ENCODE measurements around the gene OBSL1. TPM values are rescaled to one million over a fixed set of nuclear protein-coding genes. Genes with fewer than 3 reads are reported as not detected.
A peak's percentile ranks its signal among the peaks of the same experiment; 100 is the strongest.

The OBSL1 gene
- total RNA-seq, 1 experiment from 2014 or later: 25.5 TPM

GRCh38 chr2:219570924-219571310 is 422 bp downstream of the OBSL1 start:
- DNase-seq (ENCODE audit: low read depth, low spot score) (no peak), ATAC-seq (peak; percentile 70)
- Histone ChIP-seq H3K27ac (ENCODE audit: low read length) (no peak overlapping the region), H3K9me3 (ENCODE audit: control insufficient read depth, insufficient read depth, low read depth, low read length) (no peaks in the 10 kb centered on the region), H3K27me3 (ENCODE audit: control insufficient read depth, insufficient read depth, low read length) (no peaks in the 10 kb centered on the region), H3K4me1 (ENCODE audit: control insufficient read depth, insufficient read depth, low read length) (peaks cover 16% of the 10 kb centered on the region), H3K36me3 (ENCODE audit: control insufficient read depth, insufficient read depth, low read length) (no peaks in the 10 kb centered on the region), H3K4me3 (ENCODE audit: low read depth in 2 of 2, low read length in 2 of 2) (peak overlapping the region; percentile 49)
- ChIA-PET CTCF (interaction anchor here (1.2 kb wide), 1 partner anchor 10 kb away, joined by 3 read pairs; no protein-coding TSS in a partner anchor), POLR2A (interaction anchor here (0.6 to 1.4 kb wide), 2 partner anchors 26 to 325 kb away, joined by 3 to 8 read pairs; no protein-coding TSS in a partner anchor)
- BruUV-seq (replicated peaks): no TSS peak
- TF ChIP-seq, protein P1, sequence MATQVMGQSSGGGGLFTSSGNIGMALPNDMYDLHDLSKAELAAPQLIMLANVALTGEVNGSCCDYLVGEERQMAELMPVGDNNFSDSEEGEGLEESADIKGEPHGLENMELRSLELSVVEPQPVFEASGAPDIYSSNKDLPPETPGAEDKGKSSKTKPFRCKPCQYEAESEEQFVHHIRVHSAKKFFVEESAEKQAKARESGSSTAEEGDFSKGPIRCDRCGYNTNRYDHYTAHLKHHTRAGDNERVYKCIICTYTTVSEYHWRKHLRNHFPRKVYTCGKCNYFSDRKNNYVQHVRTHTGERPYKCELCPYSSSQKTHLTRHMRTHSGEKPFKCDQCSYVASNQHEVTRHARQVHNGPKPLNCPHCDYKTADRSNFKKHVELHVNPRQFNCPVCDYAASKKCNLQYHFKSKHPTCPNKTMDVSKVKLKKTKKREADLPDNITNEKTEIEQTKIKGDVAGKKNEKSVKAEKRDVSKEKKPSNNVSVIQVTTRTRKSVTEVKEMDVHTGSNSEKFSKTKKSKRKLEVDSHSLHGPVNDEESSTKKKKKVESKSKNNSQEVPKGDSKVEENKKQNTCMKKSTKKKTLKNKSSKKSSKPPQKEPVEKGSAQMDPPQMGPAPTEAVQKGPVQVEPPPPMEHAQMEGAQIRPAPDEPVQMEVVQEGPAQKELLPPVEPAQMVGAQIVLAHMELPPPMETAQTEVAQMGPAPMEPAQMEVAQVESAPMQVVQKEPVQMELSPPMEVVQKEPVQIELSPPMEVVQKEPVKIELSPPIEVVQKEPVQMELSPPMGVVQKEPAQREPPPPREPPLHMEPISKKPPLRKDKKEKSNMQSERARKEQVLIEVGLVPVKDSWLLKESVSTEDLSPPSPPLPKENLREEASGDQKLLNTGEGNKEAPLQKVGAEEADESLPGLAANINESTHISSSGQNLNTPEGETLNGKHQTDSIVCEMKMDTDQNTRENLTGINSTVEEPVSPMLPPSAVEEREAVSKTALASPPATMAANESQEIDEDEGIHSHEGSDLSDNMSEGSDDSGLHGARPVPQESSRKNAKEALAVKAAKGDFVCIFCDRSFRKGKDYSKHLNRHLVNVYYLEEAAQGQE (IDR thresholded peaks at IDR 0.05; ENCODE audit: insufficient read depth in 1 of 2, low read depth in 2 of 2, low read length in 1 of 2): no peak
- TF ChIP-seq TCF7L2 (IDR thresholded peaks at IDR 0.05; ENCODE audit: low read depth, low read length) (no peak), SIN3A (IDR thresholded peaks at IDR 0.05; ENCODE audit: borderline replicate concordance, insufficient read depth, low read depth, low read length) (no peak), POLR2AphosphoS5 (IDR thresholded peaks at IDR 0.05; ENCODE audit: low read depth, low read length) (no peak), CTCF (IDR thresholded peaks at IDR 0.05) (no peak)
- intact Hi-C loops (cut with micrococcal nuclease; ENCODE audit: unreplicated experiment): no loop called here
- in situ Hi-C loops (cut with HindIII; ENCODE audit: low pct_unique_long_range_greater_than_20kb, low sequenced_read_pairs): no loop called here

DNA sequence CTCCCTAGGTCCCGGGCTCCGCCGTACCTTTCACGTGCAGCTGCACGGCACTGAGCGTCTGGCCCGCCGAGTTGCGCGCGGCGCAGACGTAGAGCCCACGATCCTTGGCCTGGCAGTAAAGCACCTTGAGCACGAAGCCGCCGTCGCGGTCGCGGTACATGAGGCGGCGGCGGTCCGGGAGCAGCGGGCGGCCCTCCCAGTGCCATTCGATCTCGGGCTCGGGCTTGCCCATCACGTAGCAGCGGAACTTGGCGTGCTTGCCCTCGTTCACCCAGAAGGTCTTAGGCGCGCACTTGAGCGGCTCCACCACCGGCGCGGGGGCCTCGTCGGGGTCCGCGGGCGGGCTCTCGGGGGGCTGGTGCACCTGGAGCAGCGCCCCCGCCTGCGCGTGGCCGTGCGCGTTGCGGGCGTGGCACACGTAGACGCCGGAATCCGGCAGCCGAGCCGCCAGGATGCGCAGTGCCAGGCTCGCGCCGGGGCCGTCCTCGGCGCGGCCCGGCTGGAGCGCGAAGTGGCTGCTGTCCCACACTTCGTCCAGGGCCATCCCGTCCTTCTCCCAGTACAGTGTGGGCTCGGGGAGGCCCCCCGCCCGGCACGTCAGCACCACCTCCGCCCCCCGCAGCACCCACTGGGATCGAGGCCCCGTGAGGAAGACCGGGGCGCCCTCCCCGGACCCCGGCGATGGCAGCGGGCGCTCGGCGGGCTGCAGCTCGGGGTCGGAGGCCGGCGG is 980 bp downstream of the OBSL1 start:
- no TSS peak for BruUV-seq (replicated peaks)
- ChIA-PET POLR2A (interaction anchor here (0.6 kb wide), 1 partner anchor 324 kb away, joined by 8 read pairs; no protein-coding TSS in a partner anchor), CTCF (interaction anchor here (1.2 kb wide), 1 partner anchor 10 kb away, joined by 3 read pairs; no protein-coding TSS in a partner anchor)

More for the DNA sequence above, 980 bp downstream of the OBSL1 start:
- peaks cover 16% of the 10 kb centered on the region for H3K4me1 ChIP-seq (ENCODE audit: control insufficient read depth, insufficient read depth, low read length)
- H3K9me3 ChIP-seq (ENCODE audit: control insufficient read depth, insufficient read depth, low read depth, low read length): no peaks in the 10 kb centered on the region
- no peaks in the 10 kb centered on the region for H3K36me3 ChIP-seq (ENCODE audit: control insufficient read depth, insufficient read depth, low read length)
- H3K27me3 ChIP-seq (ENCODE audit: control insufficient read depth, insufficient read depth, low read length): no peaks in the 10 kb centered on the region
- DNase-seq (ENCODE audit: low read depth, low spot score) (no peak), ATAC-seq (peak; percentile 79)
- H3K27ac ChIP-seq (ENCODE audit: low read length): 0 out of 2 replicates have a peak overlapping the region, but pooled peaks have one; percentile 23
- intact Hi-C loops (cut with micrococcal nuclease; ENCODE audit: unreplicated experiment) (no loop called here), in situ Hi-C loops (cut with HindIII; ENCODE audit: low pct_unique_long_range_greater_than_20kb, low sequenced_read_pairs) (no loop called here)
- TF ChIP-seq TCF7L2 (IDR thresholded peaks at IDR 0.05; ENCODE audit: low read depth, low read length) (no peak), CTCF (IDR thresholded peaks at IDR 0.05) (no peak), SIN3A (IDR thresholded peaks at IDR 0.05; ENCODE audit: borderline replicate concordance, insufficient read depth, low read depth, low read length) (no peak), POLR2AphosphoS5 (IDR thresholded peaks at IDR 0.05; ENCODE audit: low read depth, low read length) (no peak)
- TF ChIP-seq, protein P1 (IDR thresholded peaks at IDR 0.05; ENCODE audit: insufficient read depth in 1 of 2, low read depth in 2 of 2, low read length in 1 of 2): no peak
- peak overlapping the region; percentile 49 for H3K4me3 ChIP-seq (ENCODE audit: low read depth in 2 of 2, low read length in 2 of 2)

Data from Panc1 (cell line).